DND-41 (cell line): ENCODE measurements around the gene FBXO28.

Experiments
- CTCF ChIP-seq: IDR thresholded peaks from 2 replicates; pipeline ENCODE4 v1.5.1; 2012; ENCODE audit warnings: borderline replicate concordance, low read length, moderate library complexity, mild to moderate bottlenecking; ENCODE audit not compliant: poor library complexity, severe bottlenecking; ENCODE audit errors: extremely low read depth
- EZH2 ChIP-seq: IDR thresholded peaks from 3 replicates; pipeline ENCODE4 v1.6.1; 2012; ENCODE audit warnings: borderline replicate concordance, low read depth, mild to moderate bottlenecking, moderate library complexity, low read length, inconsistent platforms; ENCODE audit not compliant: severe bottlenecking

GRCh38 chr1:224160171-224160682 is 46.3 kb downstream of the FBXO28 start:
- TF ChIP-seq CTCF, result no peak
- no peak for TF ChIP-seq EZH2
